T-helper 9 cell (primary cell): Measurements from ENCODE around the gene SIN3B.
"Not testable (repeated sequence)": the region's sequence is repeated elsewhere in the genome, so short reads cannot be mapped to it uniquely, and the experiment has no call there.

Source experiments
- DNase-seq: peaks from one replicate; pipeline ENCODE4 v3.0.0-alpha.2; 2020
- total RNA-seq, 2 donors: gene quantifications; one replicate each; lab custom pipeline; 2026; lab: John Stamatoyannopoulos, UW

SIN3B gene
- total RNA-seq: 61.8 to 69.5 reads per million in 2 donors

GRCh38 chr19:16829010-16829821 lies at the start of gene SIN3B:
Gene SIN3B (plus strand): TSS chr19:16829398. CDS start chr19:16829421, 23 bp downstream.
- peak; percentile 87 for DNase-seq

GRCh38 chr19:16779539-16780163 lies 49.5 kb upstream of the SIN3B start:
- no peak for DNase-seq

- no peak for DNase-seq
Observed at GRCh38 chr19:16782719-16783118, 46.5 kb upstream of the SIN3B start.

GRCh38 chr19:16788479-16788878 lies 40.7 kb upstream of the SIN3B start:
- no peak for DNase-seq

- DNase-seq: no peak
Observed at GRCh38 chr19:16789238-16789637, 40.0 kb upstream of the SIN3B start.

GRCh38 chr19:16790051-16790450 lies 39.1 kb upstream of the SIN3B start:
- no peak for DNase-seq

- DNase-seq: no peak
Observed at GRCh38 chr19:16791942-16792341, 37.3 kb upstream of the SIN3B start.

GRCh38 chr19:16794456-16795441 lies 34.4 kb upstream of the SIN3B start:
- no peak for DNase-seq

GRCh38 chr19:16795731-16796130 lies 33.5 kb upstream of the SIN3B start:
- no peak for DNase-seq

- DNase-seq: no peak
Observed at GRCh38 chr19:16797876-16798275, 31.3 kb upstream of the SIN3B start.

GRCh38 chr19:16798326-16798725 lies 30.9 kb upstream of the SIN3B start:
- not testable (repeated sequence) for DNase-seq

- no peak for DNase-seq
Observed at GRCh38 chr19:16799740-16800139, 29.5 kb upstream of the SIN3B start.

- DNase-seq: no peak
Observed at GRCh38 chr19:16801600-16802013, 27.6 kb upstream of the SIN3B start.

GRCh38 chr19:16804176-16804575 lies 25.0 kb upstream of the SIN3B start:
- DNase-seq: no peak

- DNase-seq: no peak
Observed at GRCh38 chr19:16807549-16808284, 21.5 kb upstream of the SIN3B start.

GRCh38 chr19:16814526-16815100 lies 14.6 kb upstream of the SIN3B start:
- no peak for DNase-seq

GRCh38 chr19:16820056-16820455 lies 9.1 kb upstream of the SIN3B start:
- no peak for DNase-seq

- no peak for DNase-seq
Observed at GRCh38 chr19:16821081-16821480, 8.1 kb upstream of the SIN3B start.

- no peak for DNase-seq
Observed at GRCh38 chr19:16822648-16823047, 6.5 kb upstream of the SIN3B start.

GRCh38 chr19:16824658-16825311 lies 4.4 kb upstream of the SIN3B start:
- DNase-seq: no peak

- DNase-seq: no peak
Observed at GRCh38 chr19:16825312-16826052, 3.7 kb upstream of the SIN3B start.
